Dermis microvascular lymphatic vessel endothelial cell (primary cell): ENCODE measurements around the gene HIRA. TPM values are rescaled to one million over a fixed set of nuclear protein-coding genes. Genes with fewer than 3 reads are reported as not detected.
A peak's percentile ranks its signal among the peaks of the same experiment; 100 is the strongest.
"Not testable (repeated sequence)": the region's sequence is repeated elsewhere in the genome, so short reads cannot be mapped to it uniquely, and the experiment has no call there.

Experiments
- DNase-seq, 2 donors: peaks; one replicate each; pipeline versions ENCODE4 v3.0.0 to v3.0.0-alpha.2; 2010; ENCODE audit warnings: low read depth in 2 of 2
- total RNA-seq: library from RNA; depleted of rRNA; stranded (reverse); fragments of >200 nt; gene quantifications from 2 replicates; pipeline ENCODE4 v1.2.1, GENCODE V29; 2014

The HIRA gene
- total RNA-seq, 1 donor from 2014 or later, result 14.8 TPM

DNA sequence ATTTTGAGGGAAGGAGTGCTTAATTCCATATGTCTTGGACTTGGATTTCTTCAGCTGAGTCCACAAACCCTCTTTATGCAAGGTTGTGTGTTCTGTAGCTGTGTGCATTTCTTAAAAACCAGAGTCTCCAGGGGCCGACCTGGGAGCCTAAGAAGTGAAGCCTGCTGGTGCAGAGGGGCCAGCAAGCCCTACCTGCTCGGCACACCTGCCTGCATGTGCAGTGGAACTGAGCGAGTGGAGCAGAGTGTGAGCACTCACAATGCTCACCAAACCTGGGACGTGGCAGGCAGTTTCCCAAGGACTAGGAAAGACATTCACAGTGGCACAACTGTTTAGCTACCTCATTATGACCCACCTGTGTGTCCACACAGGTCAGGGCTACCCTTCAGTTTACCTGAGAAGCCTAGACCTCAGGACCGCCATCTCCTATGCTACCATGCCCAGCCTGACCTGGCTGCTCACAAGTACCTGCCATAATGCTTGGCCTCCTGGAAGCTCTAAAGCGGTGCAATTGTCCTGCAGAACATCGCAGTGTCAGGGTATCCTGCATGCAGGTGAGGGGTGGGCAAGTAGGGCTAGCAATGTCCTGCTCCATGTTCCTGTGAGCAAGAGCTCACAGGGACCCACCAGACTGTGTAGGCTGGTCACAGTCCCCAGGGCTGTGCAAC, 12.1 kb upstream of the HIRA start:
- DNase-seq, result no peak

DNA sequence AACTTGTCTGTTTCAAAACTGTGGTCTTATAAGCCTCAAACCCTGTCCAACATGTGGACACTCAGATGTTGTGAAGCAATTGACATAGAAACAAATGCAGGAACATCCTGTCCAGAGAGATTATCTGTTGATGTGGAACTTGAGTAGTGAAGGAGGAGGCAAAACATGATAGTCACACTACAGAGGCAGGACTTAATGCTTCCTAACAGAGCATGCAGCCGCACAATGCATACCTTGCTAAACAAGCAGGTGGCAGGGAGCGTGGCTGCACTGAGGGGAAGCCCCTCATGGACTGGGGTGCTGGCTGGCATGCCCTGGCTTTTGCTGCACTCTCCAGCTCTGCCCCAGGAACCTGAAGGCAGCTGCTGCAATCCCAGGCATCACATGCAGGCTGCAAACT, 10.6 kb upstream of the HIRA start:
- DNase-seq, result no peak

DNA sequence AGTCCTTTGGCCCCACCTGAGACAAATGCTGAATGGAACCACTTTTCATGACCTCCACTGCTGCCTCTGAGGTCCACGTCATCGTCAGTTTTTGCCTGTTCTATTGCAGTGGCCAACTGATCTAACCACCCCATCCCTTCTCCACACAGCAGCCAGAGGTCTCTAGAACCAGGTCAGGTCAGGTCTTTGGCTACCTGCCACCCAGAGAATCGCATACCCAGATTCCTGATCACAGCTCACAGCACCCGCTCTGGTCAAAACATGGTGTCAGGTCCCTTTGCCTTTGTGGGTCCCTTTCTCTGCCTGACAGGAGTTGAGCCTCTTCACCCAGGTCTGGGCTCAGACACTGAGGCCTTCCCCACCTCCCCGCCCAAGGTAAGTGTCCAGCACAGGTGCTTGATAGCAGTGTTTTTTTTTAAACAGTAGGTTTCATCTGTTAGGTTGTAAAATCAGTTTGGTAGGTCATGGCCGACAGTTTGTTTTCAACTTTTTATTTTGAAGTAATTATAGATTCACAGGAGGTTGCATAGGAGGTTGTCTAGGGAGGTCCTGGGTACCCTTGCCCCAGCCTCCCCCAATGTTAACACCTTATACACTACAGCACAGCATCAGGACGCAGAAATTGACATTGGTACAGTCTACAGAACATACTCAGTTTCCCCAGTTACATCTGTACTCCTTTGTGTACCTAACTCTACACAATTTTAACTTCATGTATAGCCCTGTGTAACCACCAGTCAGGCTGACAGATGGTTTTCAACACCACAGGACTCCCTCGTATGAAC, 9.1 kb upstream of the HIRA start:
- DNase-seq, result no peak

DNA sequence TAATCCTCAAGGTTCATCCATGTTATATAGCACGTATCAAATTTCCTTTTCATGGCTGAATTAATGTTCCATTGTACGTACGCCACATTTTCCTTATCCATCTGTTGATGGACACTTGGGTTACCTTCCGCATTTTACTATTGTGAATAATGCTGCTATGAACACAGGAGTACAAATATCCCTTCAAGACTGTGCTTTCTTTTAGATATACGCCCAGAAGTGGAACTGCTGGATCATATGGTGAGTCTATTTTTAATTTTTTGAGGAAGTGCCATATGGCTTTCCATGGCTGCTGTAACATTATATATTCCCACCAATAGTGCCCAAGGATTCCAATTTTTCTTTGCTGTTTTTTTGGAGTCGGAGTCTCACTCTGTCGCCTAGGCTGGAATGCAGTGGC, 6.8 kb upstream of the HIRA start:
- DNase-seq, result no peak

DNA sequence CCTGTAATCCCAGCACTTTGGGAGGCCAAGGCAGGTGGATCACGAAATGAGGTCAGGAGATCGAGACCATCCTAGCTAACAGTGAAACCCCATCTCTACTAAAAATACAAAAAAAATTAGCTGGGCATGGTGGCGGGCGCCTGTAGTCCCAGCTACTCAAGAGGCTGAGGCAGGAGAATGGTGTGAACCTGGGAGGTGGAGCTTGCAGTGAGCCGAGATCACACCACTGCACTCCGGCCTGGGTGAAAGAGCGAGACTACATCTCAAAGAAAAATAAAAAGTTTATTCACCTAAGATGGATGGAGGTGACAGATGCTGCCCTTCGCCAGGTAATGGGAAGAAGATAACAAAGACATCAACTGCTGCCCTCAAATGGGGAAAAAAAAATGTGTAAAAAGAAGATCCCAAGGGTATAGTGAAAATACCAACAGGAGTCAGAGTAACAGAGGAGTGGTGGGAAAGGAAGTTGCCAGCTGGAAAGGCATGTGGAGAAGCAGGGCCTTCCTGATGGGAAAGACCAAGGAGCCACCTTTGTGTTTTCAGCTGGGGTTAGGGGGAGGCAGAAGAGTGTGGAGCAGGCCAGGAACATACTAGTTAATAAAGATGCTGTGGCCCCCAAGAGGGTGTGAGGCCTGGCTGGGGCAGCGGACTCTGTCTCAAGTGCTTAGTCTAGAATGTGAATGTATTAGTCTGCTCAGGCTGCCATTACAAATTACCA, 5.1 kb upstream of the HIRA start:
- not testable (repeated sequence) for DNase-seq

DNA sequence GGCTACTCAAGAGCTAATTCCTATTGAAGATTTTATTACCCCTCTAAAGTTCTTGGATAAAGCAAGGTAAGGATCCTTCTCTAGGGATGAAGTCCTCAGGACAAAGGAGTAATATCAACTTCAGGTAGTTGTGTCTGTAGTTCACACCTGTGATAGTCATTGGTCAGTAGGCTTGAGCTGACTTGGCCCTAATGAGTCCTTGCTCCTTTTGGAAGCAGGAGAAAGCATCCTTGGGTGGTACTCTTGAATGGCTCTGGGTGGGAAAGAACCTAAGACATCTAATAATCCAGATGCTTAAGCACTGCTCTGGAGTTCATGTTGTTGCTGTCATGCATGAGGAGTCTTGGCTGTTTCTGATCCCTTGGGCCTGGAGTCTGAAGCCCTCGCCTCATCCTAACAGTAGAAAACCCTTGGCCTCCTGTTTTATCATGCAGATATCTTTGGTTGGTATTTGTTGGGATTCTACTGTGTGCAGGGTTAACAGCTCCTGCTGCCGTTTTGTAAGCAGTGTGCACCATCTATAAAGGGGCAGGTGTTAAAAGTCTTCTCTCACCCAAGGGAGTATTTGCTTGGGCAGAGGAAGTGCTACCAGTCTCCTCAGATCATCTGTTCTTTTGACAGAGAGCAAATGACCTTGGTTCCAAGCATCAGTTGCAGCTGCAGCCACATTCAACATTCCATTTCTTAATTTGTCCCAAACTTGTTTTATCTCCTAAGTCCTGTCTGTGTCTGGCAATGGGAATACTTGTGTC, 3.5 kb upstream of the HIRA start:
- DNase-seq, result no peak

DNA sequence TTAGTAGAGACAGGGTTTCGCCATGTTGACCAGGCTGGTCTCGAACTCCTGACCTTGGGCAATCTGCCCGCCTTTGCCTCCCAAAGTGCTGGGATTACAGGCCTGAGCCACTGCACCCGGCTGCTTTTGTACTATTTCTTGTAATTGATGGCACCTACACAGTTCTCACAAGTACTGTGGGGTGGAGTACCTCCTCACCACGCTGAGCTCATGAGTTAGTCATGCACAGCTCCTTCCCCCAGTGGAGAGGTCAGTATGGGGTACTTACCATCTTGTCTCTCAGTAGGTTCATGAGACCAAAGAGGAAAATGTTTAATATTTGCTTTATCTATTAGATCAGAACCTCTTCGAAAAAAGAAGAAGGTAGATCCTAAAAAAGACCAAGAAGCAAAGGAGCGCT, 2.9 kb upstream of the HIRA start:
- no peak for DNase-seq

DNA sequence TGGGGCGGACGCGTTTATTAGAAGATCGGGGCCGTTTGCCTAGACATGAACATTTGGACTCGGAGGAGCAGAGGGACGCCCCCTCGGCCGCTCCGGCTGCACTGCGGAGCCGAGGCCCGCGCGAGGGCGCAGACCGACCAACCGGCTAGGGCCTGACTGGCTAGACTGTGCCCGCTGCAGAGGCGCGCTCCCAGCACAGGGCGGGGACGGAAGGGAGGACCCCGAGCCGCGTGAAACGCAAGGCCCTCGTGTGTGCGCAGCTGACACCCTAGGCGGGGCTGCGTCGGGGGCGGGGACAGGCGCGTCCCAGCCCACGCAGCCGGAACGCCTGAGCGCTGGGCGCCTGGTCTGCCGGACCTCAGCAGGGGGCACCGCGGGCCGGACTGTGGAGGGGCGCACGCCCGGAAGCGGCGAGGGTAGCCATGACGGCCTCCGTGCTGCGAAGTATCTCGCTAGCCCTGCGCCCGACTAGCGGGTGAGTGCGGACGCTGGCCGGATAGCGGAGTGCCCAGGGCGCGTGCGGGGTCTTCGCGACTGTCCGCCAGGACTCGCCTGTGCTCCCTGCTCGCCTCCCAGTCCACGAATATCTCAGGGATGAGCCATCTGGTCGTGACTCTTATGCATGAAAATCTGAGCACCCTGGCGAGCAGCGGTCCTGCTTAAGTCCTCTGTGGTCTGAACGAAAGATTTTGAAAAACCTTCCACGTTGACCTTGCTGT, 759 bp upstream of the HIRA start, which contains the start of gene MRPL40:
MRPL40 (plus strand) TSS at position 413 of the 719 bp plus-strand sequence; CDS start at position 423, 10 bp downstream.
- DNase-seq, result peak; percentile 87 to 97

DNA sequence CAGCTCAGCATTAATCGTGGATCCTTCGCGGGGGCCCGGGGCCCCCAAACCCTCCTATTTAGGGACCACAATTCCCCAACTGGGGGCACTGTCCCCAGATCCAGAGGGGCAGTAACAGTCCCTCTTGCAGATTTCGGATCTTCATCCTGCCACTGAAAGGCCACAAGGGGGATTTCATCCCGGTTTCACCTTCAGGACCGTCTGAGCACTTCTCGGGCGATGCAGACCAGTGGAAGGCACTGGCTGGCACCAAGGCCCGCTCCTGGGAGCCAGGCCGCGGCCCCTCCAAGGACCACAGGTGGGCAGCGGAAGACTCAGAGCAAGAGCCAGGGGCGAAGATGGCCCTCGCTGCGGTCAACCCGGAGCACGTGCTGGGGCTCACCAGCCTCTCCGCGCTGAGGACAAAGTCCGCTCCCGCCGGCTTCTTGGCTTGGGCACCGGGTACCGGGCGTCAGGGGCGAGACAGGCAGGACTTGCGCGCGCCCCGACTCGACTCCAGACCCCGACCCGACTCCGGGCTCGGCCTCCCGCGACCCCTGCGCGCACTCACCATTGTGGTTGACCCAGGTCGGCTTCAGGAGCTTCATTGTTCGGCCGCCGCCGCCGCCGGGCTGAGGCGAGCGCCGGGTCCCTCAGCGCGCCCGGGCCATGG, 517 bp downstream of the HIRA start:
- DNase-seq, result peak in 1 of 2 donors; percentile 32

DNA sequence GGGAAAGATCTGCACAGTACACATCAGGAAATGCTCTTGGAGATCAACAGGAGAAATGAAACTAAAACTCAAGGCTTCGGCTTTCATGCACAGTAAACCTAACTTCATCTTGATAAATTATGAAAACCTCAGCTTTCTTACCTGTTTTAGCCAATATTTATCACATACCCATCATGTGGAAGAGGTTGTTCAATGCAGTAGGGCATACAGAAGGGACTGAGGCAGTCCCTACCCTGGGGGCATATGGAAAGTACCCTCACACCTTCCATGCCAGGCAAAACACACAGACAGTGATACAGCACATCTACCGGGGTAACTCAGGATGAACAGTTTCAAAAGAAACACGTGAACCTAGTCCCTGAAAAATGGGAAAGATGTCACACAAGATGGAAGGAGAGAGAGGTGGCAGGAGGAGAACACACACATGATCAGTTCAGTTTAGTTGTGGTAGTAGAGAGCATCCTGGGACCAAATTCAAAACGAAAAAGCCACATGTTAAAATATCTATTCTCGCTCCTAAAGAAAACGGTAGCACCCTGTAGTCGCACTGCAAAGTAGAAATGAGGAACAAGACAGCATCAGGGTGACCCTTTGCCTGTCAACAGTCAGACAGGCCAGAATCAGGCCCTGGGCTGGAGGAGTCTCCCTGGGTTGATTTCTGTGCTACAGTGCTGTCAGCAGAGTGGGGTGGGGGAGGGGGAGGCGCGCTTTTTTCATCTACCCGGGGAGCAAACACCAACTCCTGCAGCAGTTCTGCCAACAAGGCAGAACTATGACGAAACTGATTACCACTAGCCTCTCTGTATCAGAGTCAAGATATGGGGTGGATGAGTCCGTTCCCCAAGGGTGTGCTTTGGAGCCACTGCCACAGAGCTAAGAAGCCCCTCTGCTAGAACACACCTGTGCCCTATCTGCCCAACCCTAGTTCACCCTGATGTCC, 1.3 kb downstream of the HIRA start:
- DNase-seq, result peak in 1 of 2 donors; percentile 34

DNA sequence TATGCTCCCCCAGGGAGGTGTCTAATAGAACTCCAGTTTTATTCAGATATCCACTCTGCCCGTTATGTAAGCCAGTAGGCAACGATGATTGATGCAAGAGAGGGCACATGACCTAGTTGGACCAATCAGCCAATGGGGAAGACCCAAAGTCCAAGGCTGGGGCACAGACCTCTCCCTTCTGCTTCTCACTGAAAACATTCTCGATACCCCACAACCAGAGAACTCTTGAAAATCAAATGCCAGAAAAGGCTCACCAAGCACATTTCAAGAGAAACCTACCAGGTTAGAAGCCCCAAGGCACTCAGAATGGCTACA, 7.4 kb downstream of the HIRA start:
- DNase-seq, result no peak

DNA sequence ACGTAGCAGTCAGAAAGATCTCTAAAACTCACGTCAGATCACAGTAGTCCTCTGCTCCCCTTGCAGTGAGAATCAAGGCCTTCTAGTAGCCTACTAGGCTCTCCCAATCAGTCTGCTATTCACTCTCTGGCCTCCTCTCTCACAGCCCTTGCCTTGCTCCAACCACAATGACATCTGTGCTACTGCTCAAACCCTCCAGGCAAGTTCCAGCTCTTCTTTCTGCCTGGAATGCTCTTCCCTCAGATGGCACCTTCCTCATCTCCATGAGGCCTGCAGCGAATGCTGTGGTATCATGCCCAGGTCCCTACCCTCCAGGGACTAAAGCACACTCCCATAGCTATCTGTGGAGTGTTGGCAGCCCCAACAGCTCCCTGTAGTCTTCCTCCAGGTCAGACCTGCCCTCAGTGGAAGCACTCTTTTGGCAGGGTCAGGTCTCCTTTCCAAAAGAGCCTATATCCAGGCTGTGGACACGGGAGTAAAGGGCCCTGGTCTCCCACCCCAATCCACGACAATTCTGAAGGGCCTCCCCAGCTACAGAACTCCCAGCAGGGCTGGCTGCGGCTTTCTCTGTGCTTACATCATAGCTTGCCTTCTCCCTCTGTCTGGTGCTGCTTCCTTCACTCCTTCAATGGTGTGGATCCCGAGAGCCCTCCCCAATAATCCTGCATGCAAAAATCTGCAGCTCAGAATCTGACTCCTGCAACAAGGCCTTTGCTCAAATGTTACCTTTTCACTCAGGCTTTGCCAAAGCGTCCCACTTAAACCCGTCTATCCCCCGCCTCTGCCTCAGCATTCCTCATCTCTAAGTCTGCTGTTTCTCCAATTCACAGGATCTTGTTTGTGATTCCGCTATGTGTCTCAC, 8.9 kb downstream of the HIRA start:
- DNase-seq, result no peak

DNA sequence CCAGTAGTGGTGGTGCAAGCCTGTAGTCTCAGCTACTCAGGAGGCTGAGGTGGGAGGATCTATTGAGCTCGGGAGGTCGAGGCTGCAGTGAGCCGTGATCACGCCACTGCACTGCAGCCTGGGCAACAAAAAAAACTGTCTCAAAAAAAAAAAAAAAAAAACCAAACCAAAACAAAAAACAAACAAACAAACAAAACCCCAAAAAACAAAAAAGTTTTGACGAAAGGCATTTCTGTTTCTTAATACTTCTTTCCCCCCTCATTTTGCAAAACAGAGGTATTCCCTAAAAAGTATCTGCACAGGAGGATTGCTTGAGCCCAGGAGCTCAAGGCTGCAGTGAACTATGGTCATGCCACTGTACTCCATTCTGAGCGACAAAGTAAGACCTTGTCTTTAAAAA, 11.2 kb downstream of the HIRA start:
- no peak for DNase-seq

DNA sequence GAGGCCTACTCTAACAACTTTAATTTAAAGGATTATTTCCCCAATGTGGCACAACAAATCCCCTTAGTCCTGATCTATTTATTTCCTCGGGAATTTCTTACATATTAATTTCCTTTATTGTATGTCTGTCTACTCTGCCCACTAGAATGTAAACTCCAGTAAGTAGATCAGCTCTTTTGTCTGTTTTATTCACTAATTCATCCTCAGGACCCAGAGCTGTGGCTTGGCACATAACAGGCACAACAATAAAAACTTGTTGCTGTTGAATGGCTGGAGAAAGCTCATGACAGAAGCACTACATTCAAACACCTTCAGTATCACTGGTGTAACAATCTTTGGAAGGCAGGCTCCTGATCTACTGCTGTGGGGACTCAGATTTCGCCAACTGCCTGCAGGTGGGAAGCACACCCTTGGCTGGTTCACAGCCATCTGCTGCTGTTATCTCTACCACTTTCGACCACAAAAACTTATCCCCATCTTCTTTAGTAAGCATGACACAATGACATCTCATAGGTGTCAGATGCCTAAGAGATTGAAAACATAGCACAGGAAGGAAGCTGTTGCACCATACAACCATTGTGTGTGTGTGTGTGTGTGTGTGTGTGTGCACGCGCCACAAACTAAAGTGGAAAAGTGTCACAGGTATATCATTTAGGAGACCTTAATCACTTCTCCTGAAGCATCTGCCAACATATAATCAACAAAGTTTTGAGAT, 11.9 kb downstream of the HIRA start:
- peak in 1 of 2 donors; percentile 22 for DNase-seq

DNA sequence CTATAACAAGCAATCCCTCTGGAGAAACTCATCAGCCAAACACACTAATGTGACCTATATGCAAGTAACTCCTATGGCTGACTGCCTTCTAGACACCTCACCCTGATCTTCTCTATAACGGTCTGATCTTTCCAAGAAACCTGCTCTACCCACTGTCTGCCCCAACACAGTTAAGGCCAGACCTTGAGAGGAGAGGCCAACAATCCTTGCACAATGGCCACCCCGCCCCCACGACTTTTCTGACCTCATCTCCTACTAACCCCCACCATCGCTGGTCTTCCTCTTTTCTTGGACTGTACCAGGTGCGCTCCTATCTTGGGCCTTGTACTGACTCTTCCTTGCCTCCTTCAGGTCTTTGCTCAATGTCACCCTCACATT, 12.5 kb downstream of the HIRA start:
- DNase-seq, result no peak

DNA sequence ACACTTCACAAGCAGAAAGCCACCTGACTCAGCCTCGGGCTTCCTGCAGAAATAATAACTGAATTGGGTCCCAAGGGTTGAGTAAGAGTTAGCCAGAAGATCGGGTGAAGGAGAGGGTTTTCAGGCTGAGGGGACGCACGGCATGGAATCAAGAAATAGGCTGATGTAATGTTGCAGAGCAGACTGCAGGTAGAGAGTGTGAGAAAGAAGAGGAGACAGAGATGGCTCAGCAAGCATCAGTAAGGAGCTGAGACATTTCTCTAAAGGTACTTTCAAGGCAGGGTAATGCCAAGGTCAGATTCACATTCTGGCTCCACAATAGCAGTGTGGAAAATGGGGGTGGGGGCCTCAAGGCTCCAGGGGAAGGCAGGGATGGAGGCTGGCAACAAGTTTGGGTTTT, 18.6 kb downstream of the HIRA start:
- no peak for DNase-seq

DNA sequence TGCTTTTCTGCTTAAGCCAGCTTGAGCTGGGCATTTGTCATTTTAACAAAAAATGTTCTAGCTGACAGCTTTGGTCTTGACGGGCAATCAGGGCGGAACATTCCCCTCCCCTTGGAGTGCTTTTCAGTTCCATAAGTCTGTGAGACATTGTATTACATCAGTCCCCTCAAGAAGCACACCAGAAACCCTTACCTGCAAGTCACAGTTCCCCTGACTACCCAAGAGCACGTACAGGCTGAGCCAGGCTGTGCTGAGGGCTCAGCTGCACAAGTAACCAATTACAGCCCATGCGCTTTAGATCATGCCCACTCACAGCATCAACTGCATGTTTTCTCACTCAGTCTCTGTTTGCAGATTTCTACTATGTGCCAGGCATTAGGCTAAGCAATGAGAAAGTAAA, 19.1 kb downstream of the HIRA start:
- no peak for DNase-seq

DNA sequence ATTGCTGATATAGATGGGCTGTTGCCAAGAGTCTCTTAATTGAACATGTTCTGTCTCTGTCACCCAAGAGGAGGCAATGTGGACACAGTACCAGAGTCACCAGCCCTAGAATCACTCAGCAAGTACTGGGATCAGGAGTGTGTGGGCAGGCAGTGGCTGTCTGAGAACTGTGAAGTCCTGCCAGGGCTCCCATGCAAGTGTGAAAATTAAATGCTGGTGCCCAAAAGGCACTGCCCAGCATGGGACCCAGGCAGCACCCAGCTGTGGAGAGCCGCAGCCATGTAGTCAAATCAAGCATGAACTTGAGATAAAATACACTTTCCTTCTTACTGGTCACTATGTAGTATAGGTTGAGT, 19.9 kb downstream of the HIRA start:
- DNase-seq, result no peak
